ENCODE data around the gene ARID3B.

ARID3B gene

GRCh38 chr15:74525309-74525708, 15.7 kb upstream of the ARID3B start:
- Histone ChIP-seq H3K4me3 (replicated peaks; ENCODE audit: insufficient read depth, low read length) (no peak overlapping the region), H3K27ac (replicated peaks) (no peak overlapping the region), H3K27me3 (ENCODE audit: insufficient read depth, poor library complexity, severe bottlenecking) (no peaks in the 10 kb centered on the region)
- no peak for DNase-seq (ENCODE audit: low read depth in 1 of 2, low spot score in 1 of 2)
- TF ChIP-seq CTCF (IDR thresholded peaks at IDR 0.05; ENCODE audit: insufficient read depth, low read length) (no peak), REST (IDR thresholded peaks at IDR 0.05; ENCODE audit: insufficient replicate concordance, low read depth) (no peak), SPI1 (IDR thresholded peaks at IDR 0.05; ENCODE audit: borderline replicate concordance, low read depth) (no peak), POLR2AphosphoS5 (IDR thresholded peaks at IDR 0.05; ENCODE audit: low read depth) (no peak), GABPA (IDR thresholded peaks at IDR 0.05; ENCODE audit: low read depth) (no peak)

- no peak for DNase-seq (ENCODE audit: low read depth in 1 of 2, low spot score in 1 of 2)
- Histone ChIP-seq H3K4me3 (replicated peaks; ENCODE audit: insufficient read depth, low read length) (no peak overlapping the region), H3K27ac (replicated peaks) (no peak overlapping the region), H3K27me3 (ENCODE audit: insufficient read depth, poor library complexity, severe bottlenecking) (no peaks in the 10 kb centered on the region)
- TF ChIP-seq REST (IDR thresholded peaks at IDR 0.05; ENCODE audit: insufficient replicate concordance, low read depth) (no peak), GABPA (IDR thresholded peaks at IDR 0.05; ENCODE audit: low read depth) (no peak), CTCF (IDR thresholded peaks at IDR 0.05; ENCODE audit: insufficient read depth, low read length) (no peak), POLR2AphosphoS5 (IDR thresholded peaks at IDR 0.05; ENCODE audit: low read depth) (no peak), SPI1 (IDR thresholded peaks at IDR 0.05; ENCODE audit: borderline replicate concordance, low read depth) (no peak)
Observed at GRCh38 chr15:74525945-74526344, 15.1 kb upstream of the ARID3B start.

- no peaks in the 10 kb centered on the region for H3K27me3 ChIP-seq (ENCODE audit: insufficient read depth, poor library complexity, severe bottlenecking)
- no peak overlapping the region for H3K27ac ChIP-seq (replicated peaks)
- no peak overlapping the region for H3K4me3 ChIP-seq (replicated peaks; ENCODE audit: insufficient read depth, low read length)
- no peak for TF ChIP-seq POLR2AphosphoS5 (IDR thresholded peaks at IDR 0.05; ENCODE audit: low read depth)
- TF ChIP-seq GABPA (IDR thresholded peaks at IDR 0.05; ENCODE audit: low read depth) = no peak
- TF ChIP-seq CTCF (IDR thresholded peaks at IDR 0.05; ENCODE audit: insufficient read depth, low read length) = no peak
- TF ChIP-seq SPI1 (IDR thresholded peaks at IDR 0.05; ENCODE audit: borderline replicate concordance, low read depth) = no peak
- TF ChIP-seq REST (IDR thresholded peaks at IDR 0.05; ENCODE audit: insufficient replicate concordance, low read depth) = no peak
- no peak for DNase-seq (ENCODE audit: low read depth in 1 of 2, low spot score in 1 of 2)
Observed at GRCh38 chr15:74528876-74529275, 12.1 kb upstream of the ARID3B start.

All from HL-60 (cell line).